H9 (cell line): ENCODE results near the gene NEK5. TPM values are rescaled to one million over a fixed set of nuclear protein-coding genes. Genes with fewer than 3 reads are reported as not detected.
"Not testable (repeated sequence)": the region's sequence is repeated elsewhere in the genome, so short reads cannot be mapped to it uniquely, and the experiment has no call there.

Experiments used
- DNase-seq: peaks from one replicate; pipeline ENCODE4 v3.0.0-alpha.2; 2017
- H2AFZ ChIP-seq: one replicate; pipeline ENCODE4 v1.6.1; 2013; ENCODE audit warnings: mild to moderate bottlenecking, low read length, control low read depth, moderate library complexity
- H2AK5ac ChIP-seq: 2 replicates; pipeline ENCODE4 v1.6.1; 2013; ENCODE audit warnings: low read length, control low read depth, mixed read lengths; ENCODE audit not compliant: insufficient read length
- H2BK120ac ChIP-seq: one replicate; pipeline ENCODE4 v1.6.1; 2013; ENCODE audit warnings: low read depth, mild to moderate bottlenecking, low read length, control low read depth, inconsistent platforms; ENCODE audit not compliant: poor library complexity, severe bottlenecking
- H2BK12ac ChIP-seq: 2 replicates; pipeline ENCODE4 v1.6.1; 2013; ENCODE audit warnings: low read length, control low read depth, mixed read lengths, low read depth; ENCODE audit not compliant: insufficient read length
- H2BK15ac ChIP-seq: 2 replicates; pipeline ENCODE4 v1.6.1; 2013; ENCODE audit warnings: low read depth, low read length, control low read depth
- H2BK20ac ChIP-seq: one replicate; pipeline ENCODE4 v1.6.1; 2013; ENCODE audit warnings: low read depth, mild to moderate bottlenecking, low read length, control low read depth, inconsistent platforms; ENCODE audit not compliant: poor library complexity, severe bottlenecking
- H2BK5ac ChIP-seq: 2 replicates; pipeline ENCODE4 v1.6.1; 2013; ENCODE audit warnings: low read length, control low read depth, mixed read lengths; ENCODE audit not compliant: insufficient read length
- H3K14ac ChIP-seq: 2 replicates; pipeline ENCODE4 v1.6.1; 2013; ENCODE audit warnings: low read length, control low read depth; ENCODE audit not compliant: insufficient read depth
- H3K18ac ChIP-seq: 2 replicates; pipeline ENCODE4 v1.6.1; 2013; ENCODE audit warnings: low read depth, mild to moderate bottlenecking, mixed read lengths, low read length, control low read depth; ENCODE audit not compliant: insufficient read length
- H3K23ac ChIP-seq: 2 replicates; pipeline ENCODE4 v1.6.1; 2013; ENCODE audit warnings: low read length, control low read depth, mixed read lengths, low read depth; ENCODE audit not compliant: insufficient read length
- H3K23me2 ChIP-seq: 2 replicates; pipeline ENCODE4 v1.6.1; 2013; ENCODE audit warnings: low read depth, mild to moderate bottlenecking, mixed read lengths, low read length, control low read depth; ENCODE audit not compliant: insufficient read length, poor library complexity, severe bottlenecking
- H3K27ac ChIP-seq: 2 replicates; pipeline ENCODE4 v1.5.1; 2013; ENCODE audit warnings: low read length, control low read depth, mixed read lengths, low read depth; ENCODE audit not compliant: insufficient read length
- H3K27me3 ChIP-seq: 2 replicates; pipeline ENCODE4 v1.6.1; 2013; ENCODE audit warnings: low read length, control low read depth, inconsistent platforms; ENCODE audit not compliant: insufficient read depth
- H3K4ac ChIP-seq: 2 replicates; pipeline ENCODE4 v1.6.1; 2013; ENCODE audit warnings: low read depth, mild to moderate bottlenecking, control low read depth, inconsistent platforms, low read length, moderate library complexity
- H3K4me1 ChIP-seq: 2 replicates; pipeline ENCODE4 v1.6.1; 2013; ENCODE audit warnings: low read length, control low read depth, inconsistent platforms; ENCODE audit not compliant: insufficient read depth
- H3K4me2 ChIP-seq: 2 replicates; pipeline ENCODE4 v1.6.1; 2013; ENCODE audit warnings: low read length, control low read depth, mixed read lengths; ENCODE audit not compliant: insufficient read length, insufficient read depth
- H3K56ac ChIP-seq: 2 replicates; pipeline ENCODE4 v1.6.1; 2013; ENCODE audit warnings: low read depth, mild to moderate bottlenecking, mixed read lengths, low read length, control low read depth; ENCODE audit not compliant: insufficient read length
- H3K79me1 ChIP-seq: 2 replicates; pipeline ENCODE4 v1.6.1; 2013; ENCODE audit warnings: low read depth, mild to moderate bottlenecking, moderate library complexity, low read length, control low read depth, inconsistent platforms; ENCODE audit not compliant: insufficient read depth, poor library complexity, severe bottlenecking
- H3K79me2 ChIP-seq: 2 replicates; pipeline ENCODE4 v1.6.1; 2013; ENCODE audit warnings: low read length, control low read depth, inconsistent platforms; ENCODE audit not compliant: insufficient read depth
- H3K9ac ChIP-seq: 2 replicates; pipeline ENCODE4 v1.6.1; 2013; ENCODE audit warnings: low read length, control low read depth, mixed read lengths; ENCODE audit not compliant: insufficient read length; ENCODE audit errors: extremely low read depth
- H3K9me3 ChIP-seq: one replicate; pipeline ENCODE4 v1.6.1; 2013; ENCODE audit warnings: low read depth, low read length, inconsistent platforms; ENCODE audit not compliant: control insufficient read depth
- H3T11ph ChIP-seq: one replicate; pipeline ENCODE4 v1.6.1; 2013; ENCODE audit warnings: mild to moderate bottlenecking, low read length, control low read depth, inconsistent platforms
- H4K20me1 ChIP-seq: one replicate; pipeline ENCODE4 v1.6.1; 2013; ENCODE audit not compliant: control insufficient read depth, insufficient read length, insufficient read depth
- H4K5ac ChIP-seq: 2 replicates; pipeline ENCODE4 v1.6.1; 2013; ENCODE audit warnings: low read depth, mild to moderate bottlenecking, mixed read lengths, low read length, control low read depth; ENCODE audit not compliant: insufficient read length
- H4K8ac ChIP-seq: replicated peaks from 2 replicates; pipeline ENCODE4 v1.6.1; 2013; ENCODE audit warnings: low read length, control low read depth, mixed read lengths, low read depth; ENCODE audit not compliant: insufficient read length
- H4K91ac ChIP-seq: 2 replicates; pipeline ENCODE4 v1.6.1; 2013; ENCODE audit warnings: low read depth, mild to moderate bottlenecking, moderate library complexity, mixed read lengths, low read length, control low read depth; ENCODE audit not compliant: insufficient read length
- H3K27ac Mint-ChIP-seq, 3 experiments: 2 replicates in 2 of 3; 3 replicates in 1 of 3; pipeline ENCODE4 v1.8.0; 2020 to 2021; ENCODE audit warnings: mixed read lengths in 3 of 3, mild to moderate bottlenecking in 1 of 3, moderate library complexity in 1 of 3
- H3K27me3 Mint-ChIP-seq: 2 replicates; pipeline ENCODE4 v1.8.0; 2021; ENCODE audit warnings: low read depth, mild to moderate bottlenecking, moderate library complexity, mixed read lengths
- H3K36me3 Mint-ChIP-seq, 3 experiments: 2 replicates in 2 of 3; 3 replicates in 1 of 3; pipeline ENCODE4 v1.8.0; 2020 to 2021; ENCODE audit warnings: low read depth in 3 of 3, mixed read lengths in 3 of 3; ENCODE audit not compliant: insufficient read depth in 1 of 3
- H3K4me1 Mint-ChIP-seq, 2 experiments: 2 replicates each; pipeline ENCODE4 v1.8.0; 2020; ENCODE audit warnings: mixed read lengths in 2 of 2
- H3K4me3 Mint-ChIP-seq, 2 experiments: 2 replicates in 1 of 2; 3 replicates in 1 of 2; pipeline ENCODE4 v1.8.0; 2020 to 2021; ENCODE audit warnings: mild to moderate bottlenecking in 2 of 2, mixed read lengths in 2 of 2, moderate library complexity in 1 of 2
- H3K9me3 Mint-ChIP-seq, 2 experiments: 2 replicates in 1 of 2; 3 replicates in 1 of 2; pipeline ENCODE4 v1.8.0; 2020; ENCODE audit warnings: mild to moderate bottlenecking in 2 of 2, mixed read lengths in 2 of 2, moderate library complexity in 1 of 2
- CTCF ChIP-seq: fragments of 200-600 bp; sonication (generic); conservative IDR thresholded peaks from 3 replicates; pipeline ENCODE4 v1.8.0; 2021; ENCODE audit warnings: antibody characterized with exemption, mild to moderate bottlenecking
- WGBS: extraction: QIAGEN DNeasy Blood & Tissue Kit; methylation state at CpG from one replicate; pipeline ENCODE4 v1.1.7; 2013; ENCODE audit warnings: missing lambda C conversion rate, low lambda C conversion rate, mixed read lengths; ENCODE audit not compliant: insufficient read length; ENCODE audit errors: extremely low coverage; 5-methylcytosine and 5-hydroxymethylcytosine counted together
- total RNA-seq: library from RNA; stranded (reverse); gene quantifications from 2 replicates; pipeline ENCODE4 v1.2.1, GENCODE V29; 2021

NEK5 gene
- total RNA-seq, 1 experiment from 2014 or later: 0.26 TPM

GRCh38 chr13:52177276-52177675 is 48.4 kb upstream of the NEK5 start:
- no peak for DNase-seq
- H3K79me1 ChIP-seq: no peaks in the 10 kb centered on the region
- H2AK5ac ChIP-seq: no peak overlapping the region
- H2BK15ac ChIP-seq: no peak overlapping the region
- H2BK120ac ChIP-seq: no peak overlapping the region
- no peaks in the 10 kb centered on the region for H3K9me3 Mint-ChIP-seq
- no peaks in the 10 kb centered on the region for H3K4me1 Mint-ChIP-seq
- no peak overlapping the region for H3K4me2 ChIP-seq
- no peak overlapping the region for H3K14ac ChIP-seq
- no peak overlapping the region for H2BK12ac ChIP-seq
- no peak overlapping the region for H3K56ac ChIP-seq
- no peak overlapping the region for H3K4me3 Mint-ChIP-seq
- H2BK5ac ChIP-seq: no peak overlapping the region
- no peak overlapping the region for H2AFZ ChIP-seq
- H3K27me3 ChIP-seq: no peaks in the 10 kb centered on the region
- no peak overlapping the region for H3T11ph ChIP-seq
- no peak overlapping the region for H4K91ac ChIP-seq
- H3K23ac ChIP-seq: no peak overlapping the region
- H3K4ac ChIP-seq: no peak overlapping the region
- no peaks in the 10 kb centered on the region for H3K27me3 Mint-ChIP-seq
- H3K23me2 ChIP-seq: no peaks in the 10 kb centered on the region
- no peak overlapping the region for H4K8ac ChIP-seq
- no peaks in the 10 kb centered on the region for H4K20me1 ChIP-seq
- TF ChIP-seq CTCF: no peak
- H4K5ac ChIP-seq: no peak overlapping the region
- no peak overlapping the region for H3K18ac ChIP-seq
- H2BK20ac ChIP-seq: no peak overlapping the region
- no CpG with 5 or more reads among the region's 2 CpGs for WGBS
- no peak overlapping the region for H3K9ac ChIP-seq
- no peak overlapping the region for H3K27ac Mint-ChIP-seq
- peaks cover 0 to 42% (median 22%) of the 10 kb centered on the region in 3 experiments; a peak in 5 of 7 replicates for H3K36me3 Mint-ChIP-seq
- no peaks in the 10 kb centered on the region for H3K4me1 ChIP-seq
- H3K79me2 ChIP-seq: no peaks in the 10 kb centered on the region
- H3K27ac ChIP-seq: no peak overlapping the region
- no peaks in the 10 kb centered on the region for H3K9me3 ChIP-seq

GRCh38 chr13:52173970-52174369 is 45.1 kb upstream of the NEK5 start:
- not testable (repeated sequence) for H3K27ac ChIP-seq, H2BK5ac ChIP-seq, H3K4me1 ChIP-seq, H2BK20ac ChIP-seq, H3K23ac ChIP-seq, H3K4ac ChIP-seq, H2BK120ac ChIP-seq, H3K27ac Mint-ChIP-seq, H3K18ac ChIP-seq, H4K91ac ChIP-seq, H3K79me2 ChIP-seq, H3K79me1 ChIP-seq, H3K9me3 ChIP-seq, H4K5ac ChIP-seq, H2BK12ac ChIP-seq, H3K4me2 ChIP-seq, H3K27me3 ChIP-seq, H3K23me2 ChIP-seq, H3K56ac ChIP-seq, H2AK5ac ChIP-seq, H3K9ac ChIP-seq, H3T11ph ChIP-seq, H3K4me3 Mint-ChIP-seq, H2BK15ac ChIP-seq, H3K4me1 Mint-ChIP-seq, H3K9me3 Mint-ChIP-seq, H2AFZ ChIP-seq, H3K14ac ChIP-seq, DNase-seq, H3K27me3 Mint-ChIP-seq, H4K20me1 ChIP-seq, H4K8ac ChIP-seq
- H3K36me3 Mint-ChIP-seq: peaks cover 0 to 41% (median 15%) of the 10 kb centered on the region in 3 experiments; a peak in 5 of 7 replicates
- WGBS: no CpG with 5 or more reads among the region's 6 CpGs
